Ovary (tissue), 9 donors: ENCODE data around the gene ARL6IP4. TPM values are rescaled to one million over a fixed set of nuclear protein-coding genes. Genes with fewer than 3 reads are reported as not detected.
A peak's percentile ranks its signal among the peaks of the same experiment; 100 is the strongest.

Source experiments
- DNase-seq, 5 donors: peaks; one replicate each; pipeline ENCODE4 v3.0.0-alpha.2; 2019 to 2020
- H3K27ac ChIP-seq, 2 donors: fragments of 200-600 bp; one replicate each; pipeline versions ENCODE4 v1.5.1 to v1.8.0; 2019 to 2022
- H3K27me3 ChIP-seq: fragments of 200-600 bp; one replicate; pipeline ENCODE4 v1.8.0; 2022
- H3K36me3 ChIP-seq: fragments of 200-600 bp; sonication (generic); one replicate; pipeline ENCODE4 v1.5.1; 2019
- H3K4me1 ChIP-seq: one replicate; pipeline ENCODE4 v1.8.1; 2013; ENCODE audit warnings: mild to moderate bottlenecking, moderate library complexity; ENCODE audit not compliant: insufficient read depth
- H3K4me3 ChIP-seq: fragments of 200-600 bp; sonication (generic); one replicate; pipeline ENCODE4 v1.5.1; 2017
- H3K9me3 ChIP-seq, 2 donors: fragments of 200-600 bp in 1 of 2; sonication (generic) in 1 of 2; one replicate each; pipeline versions ENCODE4 v1.5.1 to v1.8.1; 2013 to 2019; ENCODE audit warnings: mild to moderate bottlenecking in 1 of 2, moderate library complexity in 1 of 2
- EP300 ChIP-seq: sonication (generic); formaldehyde crosslinking; IDR thresholded peaks from one replicate; pipeline ENCODE4 v1.6.1; 2017; ENCODE audit warnings: antibody characterized with exemption
- POLR2A ChIP-seq: fragments of 450-650 bp; IDR thresholded peaks from one replicate; pipeline ENCODE4 v1.6.1; 2017; ENCODE audit warnings: antibody characterized with exemption, mild to moderate bottlenecking, moderate library complexity
- WGBS, 3 donors: extraction: QIAGEN DNeasy Blood & Tissue Kit in 1 of 3; methylation state at CpG; one replicate each; pipeline versions ENCODE4 v1.1.5 to v1.1.7; 2013 to 2017; 5-methylcytosine and 5-hydroxymethylcytosine counted together
- intact Hi-C, 4 donors: fragments of 100-400 bp; cut with DNase I; formaldehyde crosslinking; loops; one replicate each; pipeline versions ENCODE4 v1.11.0 to v1.15.1; 2022 to 2023
- polyA plus RNA-seq, 2 donors: library from polyadenylated mRNA; stranded (reverse); fragments of 200-250 nt in 1 of 2; fragments of 350-450 nt in 1 of 2; fragmentation: Illumina TruSeq in 1 of 2; extraction: RNeasy Lipid Tissue Mini Kit (QIAGEN cat#74804) in 1 of 2; gene quantifications; one replicate each; pipeline ENCODE4 v1.2.3, GENCODE V29; 2013 to 2014
- total RNA-seq, 7 donors: library from RNA; depleted of rRNA in 2 of 7; stranded (reverse); fragments of >200 nt in 2 of 7; fragmentation: NEBNext Ultra II Directional in 3 of 7; extraction: Animal tissue kit (Norgen Biotek cat#: 25700) in 3 of 7; gene quantifications; one replicate each; pipeline versions ENCODE4 v1.1.0 to v1.2.4, GENCODE V29; 2016 to 2023
- TF ChIP-seq, protein P1 (sequence below), 3 donors: fragments of 450-650 bp in 2 of 3; fragments of 200-600 bp in 1 of 3; IDR thresholded peaks; one replicate each; pipeline versions ENCODE4 v1.5.1 to v1.8.0; 2016 to 2022; ENCODE audit warnings: antibody characterized with exemption in 3 of 3, mild to moderate bottlenecking in 1 of 3
- donor health status: DM: no; HTN: no; CAD: no; lungs with moderate emphysema.
- donor health status: DM: no; HTN: no; CAD: no.
- donor health status: Bipolar disorder and iron deficiency.
- donor health status: DM: yes; HTN: yes; CAD: no.
- donor health status: DM: no; HTN: no; CAD: no.
- donor health status: DM: yes; HTN: yes; CAD: no.

Gene ARL6IP4
- total and polyA plus RNA-seq, 9 donors: 65.4 to 313 (median 192) TPM

DNA sequence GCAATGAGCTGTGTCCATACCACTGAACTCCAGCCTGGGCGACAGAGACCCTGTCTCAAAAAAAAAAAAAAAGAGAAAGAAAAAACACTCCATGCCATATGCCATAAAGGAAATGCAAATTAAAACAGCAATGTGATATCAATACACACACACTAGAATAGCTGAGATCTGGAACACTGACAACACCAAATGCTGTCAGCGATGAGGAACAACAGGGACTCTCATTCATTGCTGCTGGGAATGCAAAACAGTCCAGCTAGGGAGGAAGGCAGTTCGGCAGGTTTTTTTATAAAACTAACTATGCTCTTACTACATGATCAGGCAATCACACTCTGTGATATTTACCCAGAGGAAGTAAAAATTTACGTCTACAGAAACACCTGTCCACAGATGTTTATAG lies 10.8 kb upstream of the ARL6IP4 start:
- no peaks in the 10 kb centered on the region for H3K9me3 ChIP-seq
- TF ChIP-seq, protein P1, sequence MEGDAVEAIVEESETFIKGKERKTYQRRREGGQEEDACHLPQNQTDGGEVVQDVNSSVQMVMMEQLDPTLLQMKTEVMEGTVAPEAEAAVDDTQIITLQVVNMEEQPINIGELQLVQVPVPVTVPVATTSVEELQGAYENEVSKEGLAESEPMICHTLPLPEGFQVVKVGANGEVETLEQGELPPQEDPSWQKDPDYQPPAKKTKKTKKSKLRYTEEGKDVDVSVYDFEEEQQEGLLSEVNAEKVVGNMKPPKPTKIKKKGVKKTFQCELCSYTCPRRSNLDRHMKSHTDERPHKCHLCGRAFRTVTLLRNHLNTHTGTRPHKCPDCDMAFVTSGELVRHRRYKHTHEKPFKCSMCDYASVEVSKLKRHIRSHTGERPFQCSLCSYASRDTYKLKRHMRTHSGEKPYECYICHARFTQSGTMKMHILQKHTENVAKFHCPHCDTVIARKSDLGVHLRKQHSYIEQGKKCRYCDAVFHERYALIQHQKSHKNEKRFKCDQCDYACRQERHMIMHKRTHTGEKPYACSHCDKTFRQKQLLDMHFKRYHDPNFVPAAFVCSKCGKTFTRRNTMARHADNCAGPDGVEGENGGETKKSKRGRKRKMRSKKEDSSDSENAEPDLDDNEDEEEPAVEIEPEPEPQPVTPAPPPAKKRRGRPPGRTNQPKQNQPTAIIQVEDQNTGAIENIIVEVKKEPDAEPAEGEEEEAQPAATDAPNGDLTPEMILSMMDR (IDR thresholded peaks at IDR 0.05): no peak
- no peak for TF ChIP-seq POLR2A
- no peak for TF ChIP-seq EP300
- H3K27ac ChIP-seq: no peak overlapping the region
- no peak for DNase-seq
- 29 to 46% (median 37%) methylated on average over 4 of the region's 4 CpGs for WGBS, 3 donors
- H3K4me3 ChIP-seq: no peak overlapping the region
- no peaks in the 10 kb centered on the region for H3K27me3 ChIP-seq
- no peaks in the 10 kb centered on the region for H3K36me3 ChIP-seq
- intact Hi-C loops: no loop called here
- peaks cover 10% of the 10 kb centered on the region for H3K4me1 ChIP-seq

- Histone ChIP-seq H3K27ac (peak overlapping the region; percentile 95 to 97), H3K36me3 (no peaks in the 10 kb centered on the region), H3K27me3 (no peaks in the 10 kb centered on the region), H3K4me3 (peak overlapping the region; percentile 81), H3K9me3 (no peaks in the 10 kb centered on the region), H3K4me1 (peaks cover 6% of the 10 kb centered on the region)
- WGBS, 3 donors: 0 to 1% (median 1%) methylated on average over 30 to 32 of the region's 32 CpGs
- TF ChIP-seq EP300 (no peak), POLR2A (no peak)
- TF ChIP-seq, protein P1 (IDR thresholded peaks at IDR 0.05): no peak
- DNase-seq: peak; percentile 98 to 99 (median 98)
- intact Hi-C loops: no loop called here
Measured at GRCh38 chr12:122974274-122974891, 6.1 kb upstream of the ARL6IP4 start.

DNA sequence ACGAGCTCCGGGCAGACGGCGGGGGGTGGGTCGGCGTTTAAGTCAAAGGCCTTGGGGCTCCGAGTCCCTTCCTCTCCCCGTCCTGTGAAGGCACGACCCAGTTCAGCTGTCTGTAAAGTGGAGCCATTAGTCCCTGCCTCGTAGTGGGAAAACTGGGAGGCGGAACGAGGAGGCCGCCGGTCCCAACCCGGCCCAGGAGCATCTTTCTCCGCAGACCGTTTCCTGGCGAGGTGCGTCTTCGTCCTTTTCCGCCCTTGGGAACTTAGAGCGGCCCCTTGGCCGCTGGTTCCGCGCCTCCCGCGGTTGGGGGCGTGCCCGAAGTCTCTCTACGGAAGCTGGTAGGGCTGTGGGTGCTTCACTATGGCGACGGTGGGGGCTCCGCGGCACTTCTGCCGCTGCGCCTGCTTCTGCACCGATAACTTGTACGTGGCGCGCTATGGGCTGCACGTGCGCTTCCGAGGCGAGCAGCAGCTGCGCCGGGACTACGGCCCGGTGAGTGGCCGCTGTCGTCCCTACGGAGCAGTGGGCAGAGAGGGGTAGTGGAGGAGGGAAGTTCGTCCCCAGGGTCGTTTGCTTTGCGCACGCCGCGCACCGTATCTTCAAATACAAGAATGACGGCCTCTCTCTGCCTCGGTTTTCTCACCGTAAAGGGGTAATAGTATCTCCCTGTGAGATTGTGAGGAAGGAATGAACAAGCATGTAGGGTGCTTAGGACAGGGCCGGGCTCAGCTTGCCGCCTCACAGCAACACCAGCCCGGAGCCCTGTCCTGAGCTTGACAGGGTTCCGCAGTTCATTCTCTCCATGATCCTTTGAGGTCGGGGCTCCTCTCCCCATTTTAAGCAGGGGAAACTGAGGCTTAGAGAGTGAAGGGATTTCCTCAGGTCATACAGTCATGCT lies 5.3 kb upstream of the ARL6IP4 start, which contains the start of gene OGFOD2:
Gene OGFOD2, plus strand, starts transcription at position 353 of the 898 bp plus-strand sequence. Its CDS starts 8 bp downstream, at position 361.
- intact Hi-C loops: loop anchor here in 3 of 4 donors (5.0 kb wide), 2 partner anchors 67 to 257 kb away; partner anchors contain the start of genes MPHOSPH9 (in 2 of the 3) and MTRFR (in 2 of the 3)
- H3K27me3 ChIP-seq: no peaks in the 10 kb centered on the region
- no peak for TF ChIP-seq POLR2A
- TF ChIP-seq, protein P1 (IDR thresholded peaks at IDR 0.05): peak in 2 of 3 donors; percentile 34 to 36
- H3K27ac ChIP-seq: peak within 1 kb of the TSS; percentile 95 to 97
- peaks cover 10% of the 10 kb centered on the region for H3K4me1 ChIP-seq
- DNase-seq: peak; percentile 88 to 94 (median 91)
- no peaks in the 10 kb centered on the region for H3K36me3 ChIP-seq
- WGBS, 3 donors: 0 to 1% (median 0%) methylated on average over 31 to 66 of the region's 66 CpGs
- H3K4me3 ChIP-seq: peak within 1 kb of the TSS; percentile 81
- H3K9me3 ChIP-seq: no peaks in the 10 kb centered on the region

GRCh38 chr12:122975790-122976647 lies 4.5 kb upstream of the ARL6IP4 start:
- DNase-seq: peak in 1 of 5 donors; percentile 28
- Histone ChIP-seq H3K27ac (no peak overlapping the region), H3K9me3 (no peaks in the 10 kb centered on the region), H3K4me1 (peaks cover 10% of the 10 kb centered on the region), H3K4me3 (peak overlapping the region; percentile 81), H3K36me3 (no peaks in the 10 kb centered on the region), H3K27me3 (no peaks in the 10 kb centered on the region)
- TF ChIP-seq, protein P1 (IDR thresholded peaks at IDR 0.05): no peak
- TF ChIP-seq EP300 (no peak), POLR2A (no peak)
- WGBS, 3 donors: 5 to 8% (median 6%) methylated on average over 8 of the region's 8 CpGs
- intact Hi-C loops: loop anchor here in 3 of 4 donors (5.0 kb wide), 2 partner anchors 66 to 256 kb away; partner anchors contain the start of genes MPHOSPH9 (in 2 of the 3) and MTRFR (in 2 of the 3)
